NOMO-1 (cell line): ENCODE results near the gene GPC6.

ENCODE experiments used
- DNase-seq, 2 experiments: peaks; one replicate each; lab custom pipeline; 2025; ENCODE audit not compliant: unreplicated experiment in 2 of 2; lab: John Stamatoyannopoulos, UW

GPC6 gene

DNA sequence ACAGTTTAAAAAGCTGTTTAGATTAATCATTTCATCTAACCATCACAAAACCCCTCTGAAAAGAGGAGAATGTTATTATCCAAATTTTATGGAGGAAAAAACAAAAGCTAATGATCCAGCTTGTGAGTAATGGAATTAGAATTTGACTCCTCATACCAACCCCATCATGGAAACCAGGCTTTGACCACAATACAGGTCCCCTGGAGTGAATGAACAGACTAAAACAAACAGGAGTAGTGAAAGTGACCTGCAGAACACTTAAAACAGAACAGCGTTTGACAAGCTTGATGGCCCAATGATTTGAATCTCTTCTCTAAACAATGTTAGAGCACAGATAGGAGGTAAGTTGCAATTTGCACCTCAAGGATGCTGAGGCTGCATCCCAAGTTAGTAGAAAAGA, 1022.9 kb downstream of the GPC6 start:
- no peak for DNase-seq

DNA sequence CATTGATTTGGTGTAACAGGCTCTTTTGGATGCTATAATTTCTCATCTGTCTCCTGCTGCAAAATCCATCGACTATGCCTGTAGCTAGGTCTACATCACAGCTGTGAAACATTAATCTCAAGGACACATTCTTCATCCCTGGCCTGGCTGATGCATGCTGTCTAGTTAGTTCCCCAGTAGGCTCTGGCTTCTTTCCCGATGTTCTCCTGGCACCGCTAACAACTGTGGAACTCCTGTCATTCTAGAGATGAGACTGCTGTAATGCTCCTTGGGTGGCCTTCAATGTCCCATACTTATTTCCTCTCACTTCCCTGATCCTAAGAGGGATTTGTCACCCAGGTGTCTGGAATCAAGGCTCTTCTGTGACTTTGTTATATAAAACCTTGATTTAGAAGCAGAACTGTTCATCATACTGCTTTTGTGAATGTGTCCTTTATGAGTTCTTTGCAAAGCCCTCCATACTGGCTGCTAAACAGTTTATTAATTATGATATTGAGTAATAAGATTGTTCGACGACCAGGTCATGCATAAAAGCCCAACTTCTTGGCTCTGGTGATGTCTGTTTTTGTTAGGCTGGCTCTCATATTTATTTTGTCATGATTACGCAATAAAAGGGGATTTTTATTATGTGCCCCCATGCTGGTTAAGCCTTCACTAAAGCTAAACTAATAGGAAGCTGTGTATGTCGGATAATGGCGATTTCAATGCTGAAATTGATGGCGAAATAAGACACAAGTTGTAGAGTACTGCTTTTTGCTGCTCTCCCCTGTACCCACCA, 1025.4 kb downstream of the GPC6 start:
- DNase-seq, result no peak

- no peak for DNase-seq
Measured at GRCh38 chr13:94254737-94255136, 1028.1 kb downstream of the GPC6 start.

DNA sequence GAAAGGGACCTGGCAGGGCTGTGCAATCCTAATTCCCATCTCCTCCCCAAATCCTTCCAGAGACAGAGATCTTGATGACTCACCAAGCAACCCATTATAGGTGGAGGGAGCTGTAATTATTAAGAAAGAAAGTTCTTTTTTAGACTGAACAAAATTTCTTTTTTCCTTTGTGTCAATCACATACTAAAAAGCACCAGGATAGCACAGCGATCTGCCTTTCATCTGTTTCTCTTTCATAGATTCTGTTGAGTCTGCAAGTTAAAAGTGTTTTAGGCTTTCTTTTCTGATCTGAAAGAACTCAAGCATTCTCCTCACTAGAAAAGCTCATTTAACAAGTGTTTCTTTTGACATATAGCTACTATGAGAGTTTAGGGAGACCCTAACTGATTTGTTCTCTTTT, 1030.1 kb downstream of the GPC6 start:
- DNase-seq, result no peak

DNA sequence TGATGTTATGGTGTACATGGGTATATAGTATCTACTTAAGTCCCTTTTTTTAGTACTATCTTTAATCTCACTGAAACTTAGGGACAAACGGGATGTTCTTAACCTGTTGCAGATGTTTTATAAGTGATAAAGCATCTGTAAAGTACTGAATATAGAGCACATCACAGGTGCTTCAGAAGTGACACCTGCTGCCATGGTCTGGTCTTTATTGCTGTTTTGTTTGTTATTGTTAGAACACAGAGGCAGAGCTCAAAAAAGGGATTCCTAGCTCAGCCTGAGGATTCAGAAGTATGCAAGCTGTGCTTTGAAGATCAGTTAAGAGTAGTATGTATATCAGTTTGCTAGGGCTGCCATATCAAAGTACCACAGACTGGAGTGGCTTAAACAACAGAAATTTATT, 1033.4 kb downstream of the GPC6 start:
- no peak for DNase-seq

DNA sequence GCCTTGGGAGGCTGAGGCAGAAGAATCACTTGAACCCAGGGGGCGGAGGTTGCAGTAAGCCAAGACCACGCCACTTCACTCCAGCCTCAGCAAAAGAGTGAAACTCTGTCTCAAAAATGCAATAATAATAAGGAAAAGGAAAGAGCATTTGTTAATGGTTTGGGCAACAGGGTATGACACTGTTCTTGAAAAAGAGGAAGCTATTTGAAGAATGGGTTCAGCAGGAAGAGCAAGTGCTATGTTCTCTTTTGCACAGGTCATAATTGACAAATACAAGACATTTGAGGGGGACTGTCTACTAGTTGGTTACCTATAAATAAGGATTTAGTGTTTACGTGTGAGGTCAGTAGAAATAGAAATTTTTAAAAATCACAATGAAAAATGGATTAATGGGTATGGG, 1034.6 kb downstream of the GPC6 start:
- DNase-seq, result peak in 1 of 2 experiments; percentile 3

DNA sequence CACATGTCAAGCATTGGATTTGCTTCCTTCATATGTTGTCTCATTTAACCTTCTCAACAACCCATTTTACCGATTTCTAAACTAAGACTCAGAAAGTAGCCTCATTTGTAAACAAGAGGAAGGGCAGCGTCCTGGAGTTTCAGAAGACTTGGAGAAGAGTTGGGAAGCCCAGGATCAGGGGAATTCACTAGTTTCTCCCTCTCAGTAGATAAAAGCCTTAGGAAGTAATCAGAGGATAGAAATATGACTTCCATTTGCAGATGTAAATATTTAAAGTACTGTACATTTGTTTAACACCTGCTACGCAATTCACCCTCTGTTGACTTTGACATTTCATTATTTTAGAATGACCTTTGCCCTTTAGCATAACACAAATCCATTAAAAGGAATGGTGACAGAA, 1036.4 kb downstream of the GPC6 start:
- no peak for DNase-seq

DNA sequence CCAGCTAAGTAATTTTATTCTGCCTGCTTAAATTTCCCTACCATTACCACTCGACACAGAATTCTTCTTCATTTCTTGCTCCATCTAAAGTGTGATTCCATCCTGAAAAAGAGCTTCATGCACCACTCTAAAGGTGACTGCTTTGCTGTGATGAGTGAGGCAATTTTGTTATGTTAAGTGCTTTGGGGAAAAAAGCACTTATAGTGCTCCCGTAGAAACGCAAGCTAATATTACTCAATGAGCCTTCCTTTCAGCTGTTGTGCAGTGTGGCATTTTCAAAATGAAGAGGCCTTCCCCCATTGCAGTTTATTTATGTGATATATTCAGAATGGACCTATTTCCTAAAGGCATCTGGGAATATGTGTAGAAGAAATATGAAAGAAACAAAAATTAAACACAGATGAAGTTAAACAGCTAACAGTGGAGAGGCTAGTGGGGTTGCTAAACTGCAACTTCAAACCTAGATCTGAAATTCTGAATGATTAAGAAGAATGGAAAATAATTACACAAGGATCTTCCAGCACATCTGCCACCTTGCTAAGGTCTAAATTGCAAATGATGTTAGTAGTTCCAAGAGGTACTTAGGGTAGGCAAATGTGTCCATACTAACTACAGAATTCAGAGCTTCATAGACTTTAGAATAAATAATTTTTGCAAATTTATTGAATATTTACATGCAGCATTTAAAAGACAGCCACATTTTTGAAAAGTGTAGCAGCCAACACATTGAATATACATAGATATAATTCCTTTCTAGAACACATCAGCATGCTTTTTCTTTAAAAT, 1041.2 kb downstream of the GPC6 start:
- DNase-seq, result no peak

DNA sequence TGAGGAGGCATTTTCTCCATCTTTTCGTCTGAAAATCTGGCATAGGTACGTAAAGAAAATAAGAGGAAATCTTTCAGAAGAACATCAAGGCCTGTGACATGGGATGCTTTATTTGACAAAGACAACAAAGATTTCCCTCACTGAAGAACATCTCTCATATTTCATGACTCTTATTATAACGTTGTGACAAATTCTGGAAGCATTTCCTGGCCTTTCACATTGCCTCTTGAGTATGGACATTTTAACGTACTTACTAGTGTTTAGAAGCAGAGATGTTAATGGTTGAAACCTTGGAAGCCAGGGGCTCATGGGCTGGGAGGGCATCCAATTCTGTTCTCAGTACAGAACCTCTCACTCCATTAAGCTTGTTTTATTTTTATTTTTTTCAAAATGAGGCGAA, 1042.1 kb downstream of the GPC6 start:
- DNase-seq, result no peak

- DNase-seq, result no peak
Measured at GRCh38 chr13:94269557-94269956, 1043.0 kb downstream of the GPC6 start.

- DNase-seq, result no peak
Measured at GRCh38 chr13:94270556-94270955, 1043.9 kb downstream of the GPC6 start.

GRCh38 chr13:94272038-94272437, 1045.4 kb downstream of the GPC6 start:
- DNase-seq, result no peak

GRCh38 chr13:94280349-94280748, 1053.7 kb downstream of the GPC6 start:
- DNase-seq, result no peak

DNA sequence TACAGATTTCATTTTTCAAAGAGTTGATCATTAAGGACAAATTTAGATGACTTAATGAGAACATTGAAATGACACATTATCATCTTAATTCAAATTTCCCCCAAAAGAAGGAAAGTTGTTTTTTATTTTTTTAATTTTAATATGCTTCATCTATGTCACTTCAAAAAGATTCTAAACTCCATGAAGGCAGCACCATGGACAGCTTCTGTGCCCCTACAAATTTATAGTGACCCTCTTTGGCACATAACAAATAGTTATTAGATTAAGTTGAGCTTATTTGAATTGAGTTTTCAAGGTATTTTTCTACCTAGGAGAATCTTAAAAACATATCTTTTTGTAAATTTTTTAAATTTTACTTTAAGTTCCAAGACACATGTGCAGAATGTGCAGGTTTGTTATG, 1054.2 kb downstream of the GPC6 start:
- no peak for DNase-seq

- DNase-seq, result no peak
Measured at GRCh38 chr13:94286581-94286980, 1060.0 kb downstream of the GPC6 start.

DNA sequence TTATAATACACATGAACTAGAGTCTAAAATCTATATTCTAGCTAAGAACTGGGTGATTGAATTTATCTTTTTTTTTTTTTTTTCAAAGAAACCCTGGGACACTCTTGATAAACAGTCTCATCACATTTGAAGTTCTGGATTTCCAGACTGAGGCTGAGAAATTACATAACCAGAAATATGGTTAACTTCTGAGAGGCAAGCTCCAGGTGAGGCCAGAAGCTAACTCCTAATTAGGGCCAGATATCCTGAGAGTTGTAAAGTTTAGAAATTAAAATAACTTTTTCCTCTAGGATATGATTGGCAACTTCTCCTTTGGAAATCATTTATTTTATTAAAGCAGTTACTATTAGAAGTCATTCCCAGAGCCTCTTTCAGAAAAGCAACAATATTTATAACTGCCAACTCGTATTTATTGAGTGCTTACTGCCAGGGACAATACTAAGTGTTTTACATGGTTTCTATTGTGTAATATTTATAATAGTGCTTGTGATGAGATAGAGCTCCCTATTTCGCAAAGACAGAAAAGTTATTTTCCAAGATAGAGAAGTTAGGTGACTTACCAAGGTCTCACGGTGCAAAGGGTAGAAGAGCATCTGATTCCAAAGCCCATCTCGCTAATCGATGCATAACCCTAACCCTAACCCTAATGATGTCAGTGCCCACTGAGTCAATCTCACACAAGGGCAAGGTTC, 1065.2 kb downstream of the GPC6 start:
- no peak for DNase-seq

DNA sequence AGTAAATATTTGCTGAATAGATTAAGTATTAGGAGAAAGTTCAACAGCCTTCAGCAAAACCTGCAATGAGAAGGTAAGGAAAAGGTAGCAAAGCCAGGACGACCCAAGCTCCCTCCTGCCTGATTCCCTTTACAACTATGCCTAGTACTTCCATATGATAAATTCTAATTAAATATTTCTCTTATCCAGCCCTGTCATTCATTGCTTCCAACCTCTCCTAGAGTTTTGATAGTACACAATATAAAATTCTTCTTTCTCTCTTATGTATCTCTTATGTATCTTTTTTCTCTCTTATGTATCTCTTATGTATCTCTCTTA, 1065.7 kb downstream of the GPC6 start:
- no peak for DNase-seq

DNA sequence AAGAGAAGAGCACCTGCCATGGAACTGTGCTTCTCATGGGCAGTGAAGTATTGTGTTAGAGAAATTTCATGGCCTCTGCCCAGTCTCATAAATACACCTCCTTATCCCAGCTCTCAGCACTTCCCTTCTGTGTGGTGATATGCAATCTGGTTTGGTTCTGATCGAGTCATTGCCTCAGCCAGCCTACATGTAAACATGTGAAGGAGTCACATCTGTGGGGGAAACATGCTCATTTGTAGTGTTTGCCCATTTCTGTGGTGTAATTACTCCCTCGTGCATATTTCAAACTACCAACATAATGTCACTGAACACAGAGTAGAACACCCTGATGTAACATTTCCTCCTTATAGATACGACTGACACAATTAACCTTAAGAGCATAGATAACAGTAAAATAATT, 1069.9 kb downstream of the GPC6 start:
- DNase-seq, result no peak

GRCh38 chr13:94298346-94298745, 1071.7 kb downstream of the GPC6 start:
- no peak for DNase-seq

GRCh38 chr13:94300401-94300800, 1073.8 kb downstream of the GPC6 start:
- DNase-seq, result no peak

GRCh38 chr13:94301487-94301886, 1074.9 kb downstream of the GPC6 start:
- DNase-seq, result no peak
